OCI-LY3 (cell line): Measurements from ENCODE around the gene ALS2CL.

ENCODE experiments used
- H2AFZ ChIP-seq: fragments of 200-600, 300-600 bp; shearing (Covaris generic); 2 replicates; pipeline ENCODE4 v1.6.0; 2014; ENCODE audit warnings: antibody characterized with exemption, low read depth, low read length
- H3K27ac ChIP-seq: fragments of 200-600, 300-600 bp; sonication (generic); 2 replicates; pipeline ENCODE4 v1.5.1; 2014; ENCODE audit warnings: mild to moderate bottlenecking, low read length, moderate library complexity, mixed read lengths
- H3K27me3 ChIP-seq: fragments of 200-600, 300-600 bp; sonication (generic); 2 replicates; pipeline ENCODE4 v1.6.1; 2014; ENCODE audit warnings: low read depth, low read length, mixed read lengths
- H3K36me3 ChIP-seq: fragments of 200-600, 300-600 bp; sonication (generic); replicated peaks from 2 replicates; pipeline ENCODE3; 2014; ENCODE audit warnings: low read depth, low read length, mixed read lengths
- H3K4me1 ChIP-seq: fragments of 300-600, 200-600 bp; sonication (generic); 2 replicates; pipeline ENCODE4 v1.6.1; 2014; ENCODE audit warnings: low read length, mixed read lengths
- H3K4me2 ChIP-seq: fragments of 200-600, 300-600 bp; sonication (generic); 2 replicates; pipeline ENCODE4 v1.6.1; 2014; ENCODE audit warnings: low read length, mixed read lengths
- H3K4me3 ChIP-seq: fragments of 300-600, 200-600 bp; sonication (generic); 2 replicates; pipeline ENCODE4 v1.5.1; 2014; ENCODE audit warnings: antibody characterized with exemption, mild to moderate bottlenecking, low read length, moderate library complexity
- H3K79me2 ChIP-seq: fragments of 300-600, 200-600 bp; shearing (Covaris generic); 2 replicates; pipeline ENCODE4 v1.6.1; 2014; ENCODE audit warnings: mild to moderate bottlenecking, low read length, mixed read lengths
- H3K9ac ChIP-seq: fragments of 300-600, 200-600 bp; shearing (Covaris generic); 2 replicates; pipeline ENCODE4 v1.6.0; 2014; ENCODE audit warnings: mild to moderate bottlenecking, low read length, moderate library complexity
- H3K9me3 ChIP-seq: fragments of 200-600, 300-600 bp; shearing (Covaris generic); 2 replicates; pipeline ENCODE4 v1.6.1; 2014; ENCODE audit warnings: low read length, mixed read lengths; ENCODE audit not compliant: insufficient read depth
- H4K20me1 ChIP-seq: fragments of 200-600, 300-600 bp; sonication (generic); 2 replicates; pipeline ENCODE4 v1.6.1; 2016; ENCODE audit warnings: low read length, mixed read lengths; ENCODE audit not compliant: insufficient read depth
- CTCF ChIP-seq: fragments of 200-600, 300-600 bp; sonication (generic); IDR thresholded peaks from 2 replicates; pipeline ENCODE4 v1.5.1; 2014; ENCODE audit warnings: antibody characterized with exemption, low read length, low read depth
- EZH2phosphoT487 ChIP-seq: fragments of 200-600 bp; shearing (Covaris generic); IDR thresholded peaks from 2 replicates; pipeline ENCODE4 v1.6.1; 2018; ENCODE audit warnings: antibody characterized with exemption, mixed run types, low read depth

Gene ALS2CL

DNA sequence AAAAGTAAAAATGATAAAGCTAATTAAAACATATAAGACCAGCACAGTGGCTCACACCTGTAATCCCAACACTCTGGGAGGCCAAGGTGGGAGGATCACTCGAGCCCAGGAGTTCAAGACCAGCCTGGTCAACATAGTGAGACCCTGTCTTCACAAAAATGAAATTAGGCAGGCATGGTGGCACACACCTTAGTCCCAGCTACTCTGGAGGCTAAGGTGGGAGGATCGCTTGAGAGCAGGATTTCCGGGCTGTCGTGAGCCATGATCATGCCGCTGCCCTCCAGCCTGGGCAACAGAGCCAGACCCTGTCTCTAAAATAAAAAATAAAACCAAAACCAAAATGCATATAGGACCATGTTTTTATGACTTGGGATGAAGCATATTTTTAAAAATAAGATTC lies 29.0 kb upstream of the ALS2CL start:
- Histone ChIP-seq H3K9me3 (no peaks in the 10 kb centered on the region), H3K9ac (no peak overlapping the region), H3K79me2 (no peaks in the 10 kb centered on the region), H3K4me2 (no peak overlapping the region), H3K4me1 (no peaks in the 10 kb centered on the region), H3K36me3 (no peaks in the 10 kb centered on the region), H3K4me3 (no peak overlapping the region), H3K27ac (no peak overlapping the region), H2AFZ (no peak overlapping the region), H3K27me3 (peaks cover 26% of the 10 kb centered on the region; the same call in 1 of the 2 replicates), H4K20me1 (no peaks in the 10 kb centered on the region)
- TF ChIP-seq CTCF, result no peak
- TF ChIP-seq EZH2phosphoT487, result no peak

GRCh38 chr3:46721009-46721408 lies 27.5 kb upstream of the ALS2CL start:
- Histone ChIP-seq H3K9me3 (no peaks in the 10 kb centered on the region), H3K27me3 (peaks cover 26% of the 10 kb centered on the region; the same call in 1 of the 2 replicates), H3K36me3 (no peaks in the 10 kb centered on the region), H4K20me1 (no peaks in the 10 kb centered on the region), H3K4me3 (no peak overlapping the region), H2AFZ (no peak overlapping the region), H3K27ac (no peak overlapping the region), H3K4me2 (no peak overlapping the region), H3K9ac (no peak overlapping the region), H3K79me2 (no peaks in the 10 kb centered on the region), H3K4me1 (no peaks in the 10 kb centered on the region)
- TF ChIP-seq EZH2phosphoT487, result no peak
- TF ChIP-seq CTCF, result no peak

- Histone ChIP-seq H3K27ac (no peak overlapping the region), H3K9me3 (no peaks in the 10 kb centered on the region), H3K4me1 (no peaks in the 10 kb centered on the region)
Observed at GRCh38 chr3:46719735-46720271, 26.3 kb upstream of the ALS2CL start.

GRCh38 chr3:46719044-46719565 lies 25.6 kb upstream of the ALS2CL start:
- no peak for TF ChIP-seq EZH2phosphoT487
- TF ChIP-seq CTCF, result no peak
- no peaks in the 10 kb centered on the region for H3K79me2 ChIP-seq

More at GRCh38 chr3:46719735-46720271, 26.3 kb upstream of the ALS2CL start:
- Histone ChIP-seq H3K79me2 (no peaks in the 10 kb centered on the region), H3K9ac (no peak overlapping the region), H3K27me3 (peaks cover 21% of the 10 kb centered on the region; the same call in 1 of the 2 replicates), H3K36me3 (no peaks in the 10 kb centered on the region), H3K4me3 (no peak overlapping the region), H2AFZ (no peak overlapping the region), H3K4me2 (no peak overlapping the region), H4K20me1 (no peaks in the 10 kb centered on the region)
- TF ChIP-seq EZH2phosphoT487 (no peak), CTCF (no peak)

More at GRCh38 chr3:46719044-46719565, 25.6 kb upstream of the ALS2CL start:
- no peak overlapping the region for H3K9ac ChIP-seq
- H3K36me3 ChIP-seq, result no peaks in the 10 kb centered on the region
- H3K27ac ChIP-seq, result no peak overlapping the region
- no peaks in the 10 kb centered on the region for H3K9me3 ChIP-seq
- H2AFZ ChIP-seq, result no peak overlapping the region
- H3K27me3 ChIP-seq, result peaks cover 21% of the 10 kb centered on the region; the same call in 1 of the 2 replicates
- H3K4me1 ChIP-seq, result peaks cover 4% of the 10 kb centered on the region
- no peaks in the 10 kb centered on the region for H4K20me1 ChIP-seq
- H3K4me3 ChIP-seq, result no peak overlapping the region
- H3K4me2 ChIP-seq, result no peak overlapping the region
